NCI-H2227 (cell line): ENCODE data around the gene MYO18B.

Experiments
- DNase-seq: peaks from one replicate; lab custom pipeline; 2025; ENCODE audit not compliant: unreplicated experiment; lab: John Stamatoyannopoulos, UW

Gene MYO18B

DNA sequence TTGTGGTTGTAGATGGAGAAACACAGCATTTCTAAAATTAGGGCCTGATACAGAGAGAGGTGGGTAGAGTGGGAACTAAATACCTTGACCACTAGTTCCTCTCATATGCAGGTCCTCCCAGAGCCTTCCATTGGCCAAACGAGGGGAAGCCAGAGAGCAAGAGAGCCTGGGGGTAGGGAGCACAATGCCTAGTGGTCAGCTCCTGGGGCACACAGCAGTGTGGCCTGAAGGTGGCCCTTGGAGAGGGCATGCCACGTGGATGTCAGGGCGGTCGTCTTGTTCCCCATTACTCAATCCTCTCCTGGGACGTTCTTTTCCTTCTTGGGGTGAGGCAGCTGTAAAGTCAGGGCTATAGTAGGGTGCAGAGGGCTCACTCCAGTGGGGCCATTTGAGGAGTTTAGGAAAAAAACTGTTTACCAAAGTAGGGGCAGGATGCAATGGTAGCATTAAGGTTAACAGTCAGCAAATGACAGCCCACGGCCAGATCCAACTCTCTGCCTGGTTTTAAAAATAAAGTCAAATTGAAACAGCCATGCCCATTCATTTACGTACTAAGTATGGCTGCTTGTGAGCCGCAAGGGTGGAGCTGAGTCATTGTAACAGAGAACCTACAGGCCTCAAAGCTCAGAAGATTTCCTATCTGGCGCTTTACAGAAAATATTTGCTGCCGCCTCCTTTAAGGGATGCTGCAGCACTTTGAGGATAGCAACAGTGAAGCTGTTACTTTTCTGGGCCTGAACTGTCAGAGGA lies 7.6 kb downstream of the MYO18B start:
- DNase-seq: no peak

DNA sequence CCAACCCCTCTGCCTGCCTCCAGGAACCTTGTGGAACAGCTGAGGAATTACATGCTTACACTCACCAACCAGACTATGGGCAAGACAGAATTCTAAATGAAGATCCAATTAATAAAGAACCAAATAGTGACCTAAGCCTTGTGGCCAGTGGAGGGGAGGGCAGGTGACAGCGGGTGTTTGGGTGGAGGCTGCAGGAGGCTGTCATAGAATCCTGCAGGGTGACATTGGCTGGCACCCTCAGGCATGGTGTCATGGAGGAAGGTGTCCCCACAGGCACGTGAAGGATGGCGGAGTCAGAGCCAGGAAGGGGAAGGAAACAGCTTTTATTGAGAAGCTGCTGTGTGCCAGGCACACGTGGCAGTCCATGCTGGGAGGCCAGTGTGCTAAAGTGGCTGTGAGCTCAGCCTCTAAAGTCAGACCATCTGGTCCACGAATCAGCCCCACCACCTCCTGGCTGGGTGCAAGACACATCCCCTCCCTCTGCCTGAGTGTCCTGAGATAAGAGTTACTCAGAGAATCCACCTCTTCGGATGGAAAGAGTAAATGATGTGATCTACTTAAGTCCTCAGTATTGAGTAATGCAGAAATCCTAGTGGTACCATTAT lies 8.7 kb downstream of the MYO18B start:
- no peak for DNase-seq

DNA sequence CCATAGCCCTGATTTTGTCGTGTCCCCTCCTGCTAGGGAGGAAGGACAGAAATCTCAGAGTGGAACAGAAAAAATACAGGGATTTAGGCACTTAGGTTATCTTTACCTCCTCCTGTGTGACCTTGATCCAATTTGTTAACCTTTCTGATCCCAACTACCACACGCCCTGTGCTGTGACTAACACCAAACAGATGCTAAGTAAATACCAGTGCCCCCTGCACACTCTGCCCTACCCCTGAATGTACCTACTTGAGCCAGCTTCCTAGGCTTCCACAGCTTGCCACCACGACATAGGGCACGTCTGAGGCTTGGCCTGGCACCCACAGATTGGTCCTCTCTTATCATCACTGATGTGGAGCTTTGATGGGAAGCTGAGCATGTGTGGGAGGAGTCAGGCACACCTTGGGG lies 9.2 kb downstream of the MYO18B start:
- DNase-seq: no peak

DNA sequence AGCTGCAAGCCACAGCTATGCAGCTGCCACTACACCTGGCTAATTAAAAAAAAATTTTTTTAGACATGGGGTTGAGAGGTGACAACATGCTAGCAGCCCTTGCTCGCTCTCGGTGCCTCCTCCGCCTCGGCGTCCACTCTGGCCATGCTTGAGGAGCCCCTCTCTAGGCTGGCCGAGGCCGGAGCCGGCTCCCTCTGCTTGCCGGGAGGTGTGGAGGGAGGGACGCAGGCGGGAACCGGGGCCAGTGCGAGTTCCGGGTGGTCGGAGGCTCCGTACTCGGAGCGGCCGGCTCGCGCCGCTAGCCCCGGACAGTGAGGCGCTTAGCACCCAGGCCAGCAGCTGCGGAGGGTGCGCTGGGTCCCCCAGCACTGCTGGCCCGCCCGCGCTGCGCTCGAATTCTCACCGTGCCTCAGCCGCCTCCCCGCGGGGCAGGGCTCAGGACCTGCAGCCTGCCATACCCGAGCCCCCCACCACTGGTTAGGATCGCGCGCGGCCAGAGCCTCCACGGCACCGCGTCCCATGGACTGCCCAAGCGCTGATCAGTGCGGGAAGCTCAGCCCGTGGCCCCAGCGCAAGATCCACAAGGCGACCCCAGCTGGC lies 10.7 kb downstream of the MYO18B start:
- DNase-seq: no peak

DNA sequence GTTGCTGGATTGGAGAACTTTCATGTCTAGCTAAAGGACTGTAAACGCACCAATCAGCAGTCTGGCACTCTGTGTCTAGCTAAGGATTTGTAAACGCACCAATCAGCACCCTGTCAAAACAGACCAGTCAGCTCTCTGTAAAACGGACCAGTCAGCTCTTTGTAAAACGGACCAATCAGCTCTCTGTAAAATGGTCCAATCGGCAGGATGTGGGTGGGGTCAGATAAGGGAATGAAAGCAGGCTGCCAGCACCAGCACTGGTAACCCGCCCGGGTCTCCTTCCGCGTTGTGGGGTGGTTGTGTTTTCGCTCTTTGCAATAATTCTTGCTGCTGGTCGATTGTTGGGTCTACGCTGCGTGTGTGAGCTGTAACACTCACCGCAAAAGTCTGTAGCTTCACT lies 11.3 kb downstream of the MYO18B start:
- no peak for DNase-seq

DNA sequence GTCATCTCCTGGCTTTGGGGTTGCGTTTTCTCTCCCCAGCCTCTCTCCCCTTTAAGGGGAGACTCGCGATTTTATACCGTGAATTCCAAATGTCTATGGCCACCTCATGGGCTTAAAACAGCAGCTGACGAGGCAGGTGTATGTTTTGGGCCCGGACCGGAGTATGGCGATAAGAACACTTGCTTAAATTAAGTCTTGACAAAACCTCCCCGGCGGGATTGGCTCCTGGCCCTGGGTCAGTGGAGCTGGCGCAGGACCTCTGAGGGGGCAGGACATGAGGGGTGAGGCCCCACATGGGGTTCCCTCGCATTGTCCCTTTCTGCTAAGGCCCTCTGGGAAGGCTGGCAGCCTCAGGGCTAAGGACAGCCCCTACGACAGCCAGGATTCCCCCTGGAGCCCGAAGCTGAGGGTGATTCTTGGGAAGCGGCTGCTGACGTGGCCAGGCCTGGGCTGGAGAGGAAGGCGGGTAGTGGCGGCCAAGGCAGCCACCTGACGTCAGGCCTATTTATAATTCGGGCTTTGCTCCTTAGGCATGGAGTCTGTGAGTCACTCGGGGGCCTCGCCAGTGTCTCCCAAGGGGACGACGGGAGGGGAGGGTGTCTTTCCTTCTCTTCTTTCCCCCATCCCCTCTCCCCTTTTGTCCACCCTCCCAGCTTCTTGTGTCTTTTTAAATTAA lies 12.7 kb downstream of the MYO18B start:
- no peak for DNase-seq

- DNase-seq: no peak
Observed at GRCh38 chr22:25757686-25758085, 15.7 kb downstream of the MYO18B start.

- DNase-seq: no peak
Observed at GRCh38 chr22:25758316-25758715, 16.3 kb downstream of the MYO18B start.

GRCh38 chr22:25759825-25760231 lies 17.8 kb downstream of the MYO18B start:
- DNase-seq: no peak

- DNase-seq: no peak
Observed at GRCh38 chr22:25760294-25760693, 18.3 kb downstream of the MYO18B start.

- DNase-seq: no peak
Observed at GRCh38 chr22:25760848-25761595, 19.0 kb downstream of the MYO18B start.

DNA sequence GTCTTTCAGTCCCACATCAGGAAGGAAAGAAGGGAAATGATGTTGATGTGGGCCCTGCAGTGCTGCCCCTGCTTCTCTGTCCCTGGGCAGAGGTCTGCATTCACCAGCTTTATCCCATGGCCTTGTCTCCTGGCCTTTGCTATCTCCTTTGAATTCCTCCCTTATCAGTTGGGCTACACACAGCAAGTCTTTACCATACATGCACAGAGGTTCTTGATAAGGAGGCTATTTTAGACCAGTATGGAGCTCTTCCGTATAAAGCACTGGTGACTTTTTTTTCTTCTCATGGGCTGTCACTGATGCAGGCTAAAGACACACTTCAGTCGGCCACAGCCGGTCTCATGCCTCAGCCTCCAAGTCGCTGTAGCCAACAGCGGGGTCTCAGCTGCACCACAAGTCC lies 20.2 kb downstream of the MYO18B start:
- no peak for DNase-seq

- DNase-seq: no peak
Observed at GRCh38 chr22:25763239-25763777, 21.3 kb downstream of the MYO18B start.

GRCh38 chr22:25764270-25765015 lies 22.5 kb downstream of the MYO18B start:
- no peak for DNase-seq

GRCh38 chr22:25765016-25765367 lies 23.0 kb downstream of the MYO18B start:
- no peak for DNase-seq

GRCh38 chr22:25765801-25766200 lies 23.8 kb downstream of the MYO18B start:
- no peak for DNase-seq

GRCh38 chr22:25766418-25766817 lies 24.4 kb downstream of the MYO18B start:
- no peak for DNase-seq

GRCh38 chr22:25770333-25770732 lies 28.3 kb downstream of the MYO18B start:
- no peak for DNase-seq

DNA sequence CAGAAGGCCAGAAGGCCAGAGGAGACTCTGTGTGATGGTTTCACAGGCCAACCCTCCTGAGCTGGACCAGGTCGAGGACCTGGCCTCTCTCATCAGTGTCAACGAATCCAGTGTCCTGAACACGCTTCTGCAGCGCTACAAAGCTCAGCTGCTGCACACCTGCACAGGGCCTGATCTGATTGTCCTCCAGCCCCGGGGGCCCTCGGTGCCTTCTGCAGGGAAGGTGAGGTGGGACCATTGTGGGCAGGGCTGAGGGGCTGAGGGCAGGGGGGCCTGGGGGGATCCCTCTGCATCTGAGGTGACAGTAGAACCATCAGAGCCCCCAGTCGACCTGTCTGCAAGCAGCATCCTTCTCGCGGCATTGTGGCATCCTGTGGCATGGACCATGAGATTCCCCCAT lies 30.3 kb downstream of the MYO18B start:
- DNase-seq: no peak

- peak; percentile 47 for DNase-seq
Observed at GRCh38 chr22:25774575-25775026, 32.6 kb downstream of the MYO18B start.
